Left renal cortex interstitium (tissue), 4 donors: ENCODE results near the gene TIAM2. TPM values are rescaled to one million over a fixed set of nuclear protein-coding genes. Genes with fewer than 3 reads are reported as not detected.

Experiments used
- DNase-seq, 4 donors: peaks; one replicate each; pipeline ENCODE4 v3.0.0-alpha.2; 2013; ENCODE audit warnings: low read depth in 4 of 4, low spot score in 2 of 4, missing footprints in 1 of 4
- polyA plus RNA-seq, 4 donors: library from polyadenylated mRNA; unstranded; fragments of 120-200 nt; gene quantifications; one replicate each; pipeline ENCODE4 v1.2.1, GENCODE V29; 2013; ENCODE audit not compliant: insufficient read length in 4 of 4

The TIAM2 gene
- polyA plus RNA-seq, 4 donors: 17.8 to 21.0 (median 19.5) TPM

DNA sequence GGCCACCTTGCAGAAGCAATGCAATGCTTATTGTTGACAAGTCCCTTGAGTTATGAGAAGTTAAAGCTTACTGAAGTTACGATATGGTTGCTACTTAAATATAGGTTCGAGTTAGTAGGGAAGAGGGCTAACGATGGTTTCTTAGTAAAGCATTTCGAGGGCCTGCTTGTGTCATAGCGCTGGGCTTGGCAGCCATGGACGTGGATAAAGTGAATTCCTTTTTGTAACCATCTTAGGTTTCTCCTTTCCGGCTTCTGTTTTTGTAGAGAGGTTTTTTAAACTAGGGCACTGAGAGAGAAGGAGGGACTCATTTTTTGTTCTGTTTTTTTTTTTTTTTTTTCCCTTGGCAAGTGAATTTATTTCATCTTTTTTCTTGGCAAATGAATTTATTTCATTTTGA lies 27.6 kb downstream of the TIAM2 start:
- no peak for DNase-seq

DNA sequence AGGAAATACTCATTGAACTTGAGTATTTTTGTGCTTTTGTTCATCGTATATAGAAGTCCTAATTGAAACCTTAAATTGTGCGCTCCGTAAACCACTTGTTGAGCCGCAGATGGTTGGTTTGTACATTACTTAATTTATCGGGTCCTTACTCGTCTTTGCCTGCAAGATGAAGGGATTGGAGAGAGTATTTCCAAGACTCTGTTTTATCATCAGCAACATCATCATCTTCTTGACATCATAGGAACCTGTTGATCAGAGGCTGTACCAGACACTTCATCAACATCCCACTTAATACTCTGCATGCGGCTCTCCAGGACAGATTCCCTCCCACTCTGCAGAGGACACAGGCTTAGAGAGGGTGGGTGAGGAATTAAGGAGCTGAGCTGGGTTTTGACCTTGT lies 28.6 kb downstream of the TIAM2 start:
- DNase-seq: no peak

DNA sequence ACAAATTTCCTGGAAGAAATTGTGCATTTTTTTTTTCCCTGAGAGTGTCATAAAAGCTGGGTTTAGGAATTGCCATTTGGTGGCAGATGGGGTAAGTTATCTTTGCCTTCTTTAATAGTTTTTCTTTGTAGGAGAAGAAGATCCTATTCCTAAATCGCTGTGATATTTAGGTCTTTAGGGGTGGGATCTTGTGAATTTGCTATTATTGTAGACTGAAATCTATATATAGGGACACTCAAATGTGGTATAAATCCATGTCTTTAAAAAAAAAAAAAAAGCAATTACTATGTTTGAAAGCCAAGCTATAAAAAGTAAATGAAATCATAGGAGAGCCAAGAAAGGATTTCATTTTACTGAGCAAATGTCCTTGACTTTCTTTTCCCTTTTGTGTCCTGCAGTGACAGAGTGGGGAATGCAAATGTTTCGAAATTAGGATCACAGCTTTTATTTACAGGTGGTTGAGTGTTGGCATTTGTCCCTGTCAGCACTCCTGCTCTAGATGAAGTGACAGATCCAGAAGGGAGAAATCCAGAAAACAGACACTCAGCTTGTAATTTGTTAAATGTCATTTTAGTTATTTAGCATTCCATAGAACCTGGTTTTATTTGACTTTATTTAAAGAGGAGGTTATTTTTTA lies 29.4 kb downstream of the TIAM2 start:
- no peak for DNase-seq

DNA sequence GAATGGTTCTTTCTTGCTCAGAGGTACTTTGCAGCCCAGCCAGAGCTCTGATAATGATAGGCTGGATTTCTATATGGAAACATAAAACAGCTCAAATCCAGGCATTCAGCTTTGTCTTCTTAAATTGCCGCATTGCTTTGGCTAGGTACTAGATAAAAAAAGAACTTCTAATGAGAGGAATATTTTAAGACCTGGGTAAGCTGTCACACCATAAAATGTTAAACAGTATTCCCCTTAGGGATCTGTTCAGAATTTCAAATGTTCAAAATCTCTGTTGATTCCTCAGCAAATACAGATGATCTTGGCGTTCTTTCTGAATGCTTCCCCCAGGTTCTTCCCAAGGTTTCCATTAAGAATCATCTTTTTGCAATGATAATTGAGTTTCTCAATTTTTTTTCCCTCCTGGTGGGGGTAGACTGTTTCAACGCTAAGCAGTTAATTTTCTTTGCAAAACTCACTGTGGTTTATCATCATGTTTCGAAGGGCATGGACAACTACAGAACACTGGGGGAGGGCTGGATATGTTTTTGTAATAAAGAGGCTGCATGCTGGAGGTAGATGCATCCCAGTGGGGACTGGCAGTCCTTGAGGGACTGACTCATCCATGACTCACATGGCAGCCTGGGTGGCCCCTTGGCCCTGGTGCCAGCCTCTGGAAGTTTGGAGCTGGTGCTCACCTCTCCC lies 31.0 kb downstream of the TIAM2 start:
- DNase-seq: no peak

DNA sequence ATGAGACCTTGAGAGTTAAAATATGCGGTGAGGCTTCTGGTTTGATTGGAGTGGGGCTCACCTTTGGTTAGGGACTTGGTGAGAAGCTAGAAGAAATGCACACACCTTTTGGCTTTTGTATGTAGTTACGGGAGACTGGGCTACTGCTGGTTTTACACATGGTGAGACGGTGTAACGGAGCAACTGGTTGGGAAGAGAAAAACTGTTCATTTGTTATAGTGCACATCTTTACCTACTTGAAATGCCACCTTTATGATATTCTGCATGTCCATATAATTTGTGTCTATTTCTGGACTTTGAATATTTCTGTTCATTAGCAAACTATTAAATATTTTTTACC lies 31.6 kb downstream of the TIAM2 start:
- DNase-seq: no peak

DNA sequence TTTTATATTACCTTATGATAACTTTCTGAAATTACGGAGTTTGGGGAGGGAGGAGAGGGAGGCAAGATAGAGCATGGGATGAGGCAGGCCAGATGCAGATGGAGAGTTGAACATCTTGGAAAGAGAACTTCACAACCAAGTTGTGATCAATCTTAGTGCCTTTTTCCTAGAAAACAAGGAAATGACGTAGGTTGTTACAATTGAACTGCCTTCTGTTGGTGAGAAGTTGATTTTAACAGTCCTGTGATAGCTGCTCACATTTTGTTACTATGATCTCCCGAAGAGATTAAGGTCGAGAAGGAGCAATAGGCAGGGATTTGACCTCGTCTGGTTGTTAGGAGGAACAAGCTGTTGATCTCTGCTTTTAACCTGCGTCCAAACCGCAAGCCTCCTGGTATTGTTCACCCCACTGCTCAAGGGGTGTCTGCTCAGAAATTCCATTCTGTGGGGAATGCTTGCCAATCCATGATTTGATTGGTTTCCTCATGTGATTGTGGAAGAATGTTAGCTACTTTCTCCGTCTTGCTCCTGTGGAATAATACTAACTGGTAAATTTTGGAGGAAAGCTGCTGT lies 35.1 kb downstream of the TIAM2 start:
- no peak for DNase-seq

DNA sequence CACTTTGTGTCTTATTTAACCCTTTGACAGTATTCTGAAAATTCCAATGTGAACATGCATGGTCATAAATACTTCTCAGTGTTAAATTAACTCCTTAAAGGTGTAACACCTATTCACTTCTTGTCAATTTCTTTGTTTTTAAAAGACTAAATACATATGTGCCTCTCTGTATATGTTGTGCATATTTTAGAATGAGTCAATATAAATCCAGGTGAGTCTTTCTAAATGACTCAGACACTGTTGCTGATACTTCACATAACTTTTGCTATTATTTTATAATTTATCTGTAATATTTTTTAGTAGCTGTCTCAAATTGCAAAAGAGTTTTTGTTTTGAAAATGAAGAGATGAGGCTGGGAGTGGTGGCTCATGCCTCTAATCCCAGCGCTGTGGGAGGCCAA lies 36.0 kb downstream of the TIAM2 start:
- DNase-seq: no peak

DNA sequence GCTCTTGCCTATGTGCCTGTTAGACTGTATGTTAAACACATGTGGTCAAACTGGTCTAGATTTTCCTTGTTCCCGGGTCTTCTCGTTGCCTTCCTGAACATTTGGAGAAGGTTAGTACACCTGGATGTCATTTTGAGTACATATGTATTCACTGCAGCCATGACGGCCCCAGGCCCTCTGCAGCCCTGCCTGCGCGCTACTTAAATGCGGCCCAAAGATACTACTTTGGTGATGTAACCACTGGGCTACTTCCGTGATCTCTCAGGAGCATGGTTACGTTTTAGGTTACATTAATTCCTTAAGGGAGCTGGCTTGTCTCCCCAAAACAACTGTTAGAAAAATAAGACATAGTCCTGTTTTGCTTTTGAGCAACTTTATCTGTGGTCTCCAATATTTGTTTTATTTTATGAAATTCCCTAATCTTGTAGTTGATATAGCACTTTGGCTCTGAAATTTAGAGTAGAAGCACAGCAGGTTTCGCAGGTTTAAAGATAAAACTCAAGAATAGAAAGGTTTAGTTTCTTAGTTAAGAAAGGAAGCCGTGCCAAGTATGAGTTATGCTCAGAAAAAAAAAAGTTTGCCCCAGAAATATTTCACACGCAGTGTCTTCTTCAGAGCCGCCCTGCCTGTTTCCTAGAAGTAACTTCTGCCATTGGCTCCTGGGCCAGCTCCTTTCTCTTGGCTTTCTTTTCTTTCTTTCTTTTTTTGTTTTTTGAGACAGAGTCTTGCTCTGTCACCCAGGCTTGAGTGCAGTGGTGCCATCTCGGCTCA lies 38.1 kb downstream of the TIAM2 start:
- no peak for DNase-seq

DNA sequence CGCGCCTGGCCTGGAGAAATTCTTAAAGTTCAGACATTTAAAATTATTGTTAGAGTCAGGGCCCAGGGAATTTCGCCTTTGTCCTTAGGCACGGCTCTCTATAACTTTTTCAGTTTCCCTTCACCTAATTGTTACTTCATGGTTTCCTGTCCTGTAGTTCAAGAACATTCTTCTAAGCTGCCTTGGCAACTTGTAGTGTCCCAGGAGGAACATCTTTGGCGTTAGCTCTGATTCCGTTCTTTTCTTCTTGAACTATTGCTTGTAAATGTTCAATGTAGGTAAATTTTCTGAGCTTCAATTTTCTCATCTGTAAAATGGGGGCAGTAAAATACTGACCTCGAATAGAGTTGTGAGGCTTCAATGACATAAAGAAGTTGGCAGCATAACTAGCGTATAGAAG lies 41.8 kb downstream of the TIAM2 start:
- DNase-seq: no peak

DNA sequence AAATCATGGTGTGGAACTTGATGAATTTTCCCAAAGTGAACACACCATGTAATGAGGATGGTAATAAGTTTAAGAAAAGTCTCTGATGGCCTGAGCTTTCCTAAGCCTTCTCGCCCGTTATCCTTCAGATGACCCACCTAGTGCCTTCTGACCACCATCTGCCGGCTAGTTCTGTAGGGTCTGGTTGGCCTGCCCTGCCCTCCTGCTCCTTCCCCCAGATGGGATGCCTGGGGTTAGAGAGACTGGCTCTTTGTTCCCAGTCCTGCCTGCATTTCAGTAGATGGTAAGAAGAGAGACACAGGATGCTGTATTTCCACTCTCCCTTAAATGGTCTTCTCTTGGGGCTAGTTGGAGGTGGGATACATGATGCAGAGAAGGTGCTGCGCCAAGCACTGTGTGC lies 43.0 kb downstream of the TIAM2 start:
- no peak for DNase-seq

DNA sequence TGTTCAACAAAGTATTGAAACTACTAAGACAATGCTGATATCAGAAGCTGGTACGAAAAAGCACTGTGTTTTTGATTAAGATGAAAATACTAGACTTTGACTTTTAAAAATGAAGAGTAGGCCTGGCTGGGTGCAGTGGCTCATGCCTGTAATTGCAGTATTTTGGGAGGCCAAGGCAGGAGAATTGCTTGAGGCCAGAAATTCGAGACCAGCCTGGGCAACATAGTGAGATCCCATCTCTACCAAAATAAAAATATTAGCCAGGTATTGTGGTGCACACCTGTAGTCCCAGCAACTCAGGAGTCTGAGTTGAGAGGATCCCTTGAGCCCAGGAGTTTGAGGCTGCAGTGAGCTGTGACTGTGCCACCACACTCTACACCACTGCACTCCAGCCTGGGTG lies 43.4 kb downstream of the TIAM2 start:
- no peak for DNase-seq

DNA sequence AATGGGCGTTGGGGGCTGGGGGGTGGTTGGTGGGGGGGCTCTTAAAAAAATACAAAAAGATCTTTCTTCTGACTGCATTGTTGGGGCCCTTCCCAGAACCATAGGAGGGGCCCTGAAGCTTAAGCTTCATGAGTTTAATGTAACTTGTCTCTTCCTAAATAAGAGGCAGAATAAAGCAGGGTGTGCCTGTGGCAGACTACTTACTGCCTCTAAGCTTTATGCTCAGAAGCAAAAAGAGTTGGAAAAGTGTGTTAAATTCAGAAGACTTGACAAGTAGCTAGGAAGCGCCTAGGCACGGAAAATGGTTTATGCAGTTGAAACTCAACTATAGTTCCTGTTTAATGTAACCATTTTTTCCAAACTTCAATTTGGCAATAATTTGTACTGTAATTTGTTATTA lies 44.5 kb downstream of the TIAM2 start:
- no peak for DNase-seq

DNA sequence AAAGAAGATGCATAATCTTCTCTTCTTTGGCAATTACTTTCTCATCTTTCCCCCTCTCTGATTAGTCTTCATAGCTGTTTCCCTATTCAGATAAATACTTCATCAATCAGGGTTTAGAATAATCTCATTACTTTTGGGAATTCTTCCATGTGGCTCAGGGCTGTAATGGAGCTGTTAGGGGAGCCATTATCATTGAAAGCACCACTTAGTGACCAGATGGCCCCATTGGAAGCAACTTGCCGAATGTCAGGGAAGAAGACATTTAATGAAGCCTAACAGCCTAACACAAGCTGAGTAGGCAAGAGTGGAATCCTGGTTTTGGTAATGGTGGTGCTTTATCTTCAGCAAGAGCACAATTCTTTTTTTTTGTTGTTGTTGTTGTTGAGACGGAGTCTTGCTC lies 45.0 kb downstream of the TIAM2 start:
- DNase-seq: no peak

DNA sequence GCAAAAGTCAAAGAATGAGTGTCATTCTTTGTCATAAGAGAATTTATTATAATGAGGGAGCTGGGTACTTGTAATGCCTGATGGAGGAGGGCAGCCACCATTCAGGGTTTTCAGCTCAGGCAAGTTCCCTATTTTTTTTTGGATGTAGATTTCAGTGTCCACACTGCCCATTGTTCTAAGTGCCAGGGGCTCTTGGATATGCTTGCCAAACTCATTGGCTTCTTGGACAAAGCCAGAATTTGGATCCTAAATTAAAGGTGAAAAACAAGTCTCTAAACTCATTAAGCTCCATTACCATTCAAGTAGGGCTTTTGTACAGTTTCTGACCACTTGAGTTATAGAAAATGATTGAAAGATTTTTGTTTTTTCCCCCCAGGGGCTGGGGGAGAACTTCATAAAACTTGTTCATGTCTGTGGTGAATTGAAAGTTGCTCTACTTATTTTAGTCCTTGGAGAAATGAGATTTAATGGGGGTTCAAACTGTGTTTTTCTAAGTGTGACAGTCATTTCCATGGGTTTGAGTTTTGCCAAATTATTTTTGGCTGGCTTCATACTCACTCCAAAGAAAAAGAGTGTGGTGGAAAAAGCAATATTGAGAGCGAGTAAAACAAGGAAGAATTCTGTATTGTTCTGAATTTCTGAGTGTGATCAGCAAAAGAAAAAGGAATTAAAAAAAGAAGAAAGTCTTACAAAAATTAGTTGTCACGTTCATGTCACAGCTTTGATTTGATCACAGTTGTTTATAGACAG lies 46.0 kb downstream of the TIAM2 start:
- no peak for DNase-seq

DNA sequence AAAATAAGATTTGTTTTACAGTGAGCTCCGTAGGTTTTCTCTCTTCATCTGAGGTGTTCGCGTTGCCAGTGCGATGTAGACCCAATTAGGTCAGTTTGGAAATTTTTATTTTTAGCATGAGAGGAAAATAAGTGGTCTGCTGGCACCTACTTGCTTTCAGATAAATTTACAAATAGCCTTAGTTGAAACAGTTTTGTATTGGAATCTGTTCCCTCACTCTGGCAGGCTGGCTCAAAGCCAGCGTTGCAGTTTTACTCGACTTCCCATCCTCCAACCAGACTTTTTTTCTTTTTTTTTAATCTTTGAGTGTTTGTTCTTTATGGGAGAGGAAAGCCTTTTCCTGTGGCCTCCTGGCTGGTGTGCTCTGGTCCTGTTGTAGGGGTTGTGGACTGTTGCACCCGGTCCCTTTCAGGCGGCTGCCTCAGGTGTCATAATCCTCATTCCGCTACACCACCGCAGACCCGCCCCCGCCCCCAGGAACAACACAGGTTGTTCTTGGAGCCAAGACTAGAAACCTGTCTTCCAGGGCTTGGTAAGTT lies 46.7 kb downstream of the TIAM2 start:
- DNase-seq: peak in 1 of 4 donors; percentile 28

DNA sequence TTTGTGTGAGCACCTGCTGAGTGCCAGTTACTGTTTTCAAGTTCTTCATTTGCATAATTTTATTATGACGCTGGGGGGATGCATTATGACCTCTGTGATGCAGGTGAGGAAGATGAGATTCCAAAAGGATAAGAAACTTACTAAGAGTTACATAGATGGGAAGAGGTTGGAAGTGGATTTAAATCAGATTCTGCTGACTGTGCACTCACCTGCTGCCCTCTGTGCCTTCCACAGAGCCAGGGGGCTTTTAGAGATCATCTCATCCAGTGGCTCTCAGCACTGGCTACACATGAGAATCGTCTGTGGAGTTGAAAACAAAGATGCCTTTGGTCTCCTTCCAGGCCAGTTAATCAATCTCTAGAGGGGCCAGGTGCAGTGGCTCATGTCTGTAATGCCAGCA lies 47.9 kb downstream of the TIAM2 start:
- DNase-seq: no peak

DNA sequence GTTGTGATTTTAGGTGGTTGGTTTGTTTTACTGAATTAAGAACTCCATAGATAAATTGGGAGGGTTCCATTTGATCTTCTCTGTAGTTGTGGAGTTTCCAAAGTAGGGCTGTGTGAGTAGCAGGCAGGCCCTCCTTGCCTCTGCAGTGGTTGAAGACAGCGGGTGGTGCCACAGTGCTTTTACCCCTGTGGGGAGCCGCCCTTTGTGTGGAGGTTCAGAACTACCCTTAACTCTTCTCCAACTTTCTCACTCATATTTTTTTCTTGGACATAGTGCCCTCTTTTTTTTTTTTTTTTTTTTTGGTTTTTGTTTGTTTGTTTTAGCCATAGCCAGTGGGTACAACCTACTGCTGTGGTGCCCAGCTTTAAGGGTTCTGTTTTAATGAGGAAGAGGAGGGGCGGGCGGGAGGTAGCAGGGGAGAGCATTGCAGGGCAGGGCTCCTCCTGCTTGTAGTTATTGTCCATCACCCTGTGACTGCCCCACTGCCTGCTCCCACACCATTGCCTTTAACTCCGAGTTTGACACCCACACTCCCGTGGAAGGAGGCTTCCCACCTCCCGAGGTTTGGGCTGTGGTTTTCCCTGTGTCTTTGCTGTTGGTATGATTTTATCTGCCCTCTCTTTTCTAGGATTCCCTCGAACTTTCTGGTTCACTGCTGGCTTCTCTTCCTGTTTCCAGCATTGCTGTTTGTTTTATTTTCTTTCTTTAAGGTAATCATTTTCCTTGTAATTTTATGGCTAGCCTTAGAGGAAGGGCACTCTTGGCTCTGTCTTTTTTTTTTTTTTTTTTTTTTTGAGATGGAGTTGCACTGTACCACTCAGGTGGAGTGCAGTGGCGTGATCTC lies 50.7 kb downstream of the TIAM2 start:
- DNase-seq: no peak

DNA sequence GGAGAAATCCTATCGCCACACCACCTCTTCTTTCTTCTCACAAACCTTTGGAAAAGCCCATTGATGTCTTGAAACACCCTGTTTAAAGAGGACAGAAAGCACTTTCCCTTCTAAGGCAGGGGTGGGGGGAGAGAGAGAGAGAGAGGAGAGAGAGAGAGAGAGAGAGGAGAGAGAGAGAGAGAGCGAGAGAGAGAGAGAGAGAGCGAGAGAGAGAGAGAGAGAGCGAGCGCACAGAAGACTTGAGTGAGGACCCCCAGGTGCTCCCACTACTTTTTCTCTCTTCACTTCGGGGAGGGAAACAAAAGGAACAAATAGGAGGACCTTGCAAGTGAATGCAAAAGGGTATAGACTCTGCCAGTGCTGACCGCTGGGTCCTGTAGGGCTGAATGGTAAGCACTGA lies 52.4 kb downstream of the TIAM2 start:
- DNase-seq: no peak

DNA sequence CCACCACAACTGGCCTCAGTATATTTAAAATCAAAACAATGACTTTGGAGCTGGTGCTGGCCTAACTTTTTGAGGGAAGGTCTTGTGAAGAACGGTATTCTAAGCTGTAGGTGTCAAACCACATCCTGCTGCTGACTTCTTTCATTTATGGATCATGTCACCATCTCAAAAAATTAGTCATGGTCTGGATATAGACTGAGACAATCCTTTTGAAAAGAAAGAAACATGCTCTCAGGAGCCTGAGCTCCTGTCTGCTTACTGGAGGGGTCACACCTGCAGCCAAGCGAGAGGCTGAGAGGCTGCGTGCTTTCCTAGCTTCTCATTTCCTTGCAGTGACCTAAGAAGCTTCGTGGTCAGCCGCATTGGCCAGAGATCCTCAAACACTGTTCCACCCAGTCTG lies 55.2 kb downstream of the TIAM2 start:
- no peak for DNase-seq
